Astrocyte (in vitro differentiated cells and primary cell): ENCODE data around the gene PCBP3.

Experiments used
- CTCF ChIP-seq: IDR thresholded peaks from 2 replicates; pipeline ENCODE4 v1.5.1; 2011; ENCODE audit warnings: low read depth, mild to moderate bottlenecking, inconsistent platforms, low read length, moderate library complexity; ENCODE audit not compliant: insufficient read depth
- EZH2 ChIP-seq: IDR thresholded peaks from 2 replicates; pipeline ENCODE4 v1.6.1; 2012; ENCODE audit warnings: mild to moderate bottlenecking, low read length, inconsistent platforms; ENCODE audit not compliant: insufficient read depth

GRCh38 chr21:45747233-45747766 lies 103.8 kb downstream of the PCBP3 start:
- TF ChIP-seq CTCF (no peak), EZH2 (no peak)
